HG03521 (cell line): Measurements from ENCODE around the gene LCOR.
A peak's percentile ranks its signal among the peaks of the same experiment; 100 is the strongest.
"Not testable (repeated sequence)": the region's sequence is repeated elsewhere in the genome, so short reads cannot be mapped to it uniquely, and the experiment has no call there.

Experiments
- ATAC-seq: cut with Tn5 transposase; IDR thresholded peaks from one replicate; pipeline ENCODE4 v1.9.1; 2021; ENCODE audit warnings: mild to moderate bottlenecking, moderate library complexity; ENCODE audit not compliant: unreplicated experiment

The LCOR gene

GRCh38 chr10:97028126-97028831 lies 196.2 kb downstream of the LCOR start:
- no peak for ATAC-seq

GRCh38 chr10:97028832-97029178 lies 196.7 kb downstream of the LCOR start:
- no peak for ATAC-seq

GRCh38 chr10:97029271-97029670 lies 197.2 kb downstream of the LCOR start:
- ATAC-seq, result no peak

- no peak for ATAC-seq
Measured at GRCh38 chr10:97030894-97031293, 198.8 kb downstream of the LCOR start.

- no peak for ATAC-seq
Measured at GRCh38 chr10:97031459-97031858, 199.4 kb downstream of the LCOR start.

GRCh38 chr10:97032624-97033023 lies 200.5 kb downstream of the LCOR start:
- no peak for ATAC-seq

GRCh38 chr10:97033841-97034240 lies 201.7 kb downstream of the LCOR start:
- ATAC-seq, result not testable (repeated sequence)

GRCh38 chr10:97034301-97034700 lies 202.2 kb downstream of the LCOR start:
- ATAC-seq, result no peak

GRCh38 chr10:97034958-97035769 lies 203.1 kb downstream of the LCOR start:
- no peak for ATAC-seq

GRCh38 chr10:97037365-97038361 lies 205.6 kb downstream of the LCOR start:
- peak; percentile 58 for ATAC-seq

- ATAC-seq, result no peak
Measured at GRCh38 chr10:97038688-97039087, 206.6 kb downstream of the LCOR start.

- ATAC-seq, result no peak
Measured at GRCh38 chr10:97039538-97040247, 207.6 kb downstream of the LCOR start.

GRCh38 chr10:97040248-97040584 lies 208.1 kb downstream of the LCOR start:
- ATAC-seq, result no peak

- ATAC-seq, result no peak
Measured at GRCh38 chr10:97040706-97041105, 208.6 kb downstream of the LCOR start.

GRCh38 chr10:97042081-97042480 lies 210.0 kb downstream of the LCOR start:
- no peak for ATAC-seq

GRCh38 chr10:97042716-97043562 lies 210.8 kb downstream of the LCOR start:
- no peak for ATAC-seq

GRCh38 chr10:97043563-97043855 lies 211.4 kb downstream of the LCOR start:
- ATAC-seq, result no peak
